HG02938 (cell line): ENCODE results near the gene DZIP1L.

Experiments used
- ATAC-seq: cut with Tn5 transposase; IDR thresholded peaks from one replicate; pipeline ENCODE4 v1.9.1; 2021; ENCODE audit warnings: mild to moderate bottlenecking, moderate library complexity; ENCODE audit not compliant: unreplicated experiment

Gene DZIP1L

DNA sequence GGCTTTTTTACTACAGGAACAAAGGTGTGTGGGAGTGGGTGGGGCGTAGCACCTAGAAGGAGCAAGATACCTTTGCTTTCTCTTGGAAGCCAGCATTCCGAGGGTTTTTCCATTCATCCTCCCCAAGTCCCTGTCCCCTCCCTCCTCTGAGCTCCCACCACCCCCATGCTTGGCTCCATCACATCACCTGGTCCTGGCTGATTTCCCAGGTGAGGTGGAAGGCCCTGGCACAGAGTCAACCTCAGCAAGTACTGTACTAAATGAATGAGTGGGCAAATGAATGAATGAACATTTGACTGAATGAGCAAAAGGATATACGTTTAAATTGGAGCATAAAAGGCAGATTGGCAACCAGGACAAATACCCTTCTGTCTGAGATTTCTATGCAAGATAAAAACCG is 45.4 kb downstream of the DZIP1L start:
- ATAC-seq: no peak

DNA sequence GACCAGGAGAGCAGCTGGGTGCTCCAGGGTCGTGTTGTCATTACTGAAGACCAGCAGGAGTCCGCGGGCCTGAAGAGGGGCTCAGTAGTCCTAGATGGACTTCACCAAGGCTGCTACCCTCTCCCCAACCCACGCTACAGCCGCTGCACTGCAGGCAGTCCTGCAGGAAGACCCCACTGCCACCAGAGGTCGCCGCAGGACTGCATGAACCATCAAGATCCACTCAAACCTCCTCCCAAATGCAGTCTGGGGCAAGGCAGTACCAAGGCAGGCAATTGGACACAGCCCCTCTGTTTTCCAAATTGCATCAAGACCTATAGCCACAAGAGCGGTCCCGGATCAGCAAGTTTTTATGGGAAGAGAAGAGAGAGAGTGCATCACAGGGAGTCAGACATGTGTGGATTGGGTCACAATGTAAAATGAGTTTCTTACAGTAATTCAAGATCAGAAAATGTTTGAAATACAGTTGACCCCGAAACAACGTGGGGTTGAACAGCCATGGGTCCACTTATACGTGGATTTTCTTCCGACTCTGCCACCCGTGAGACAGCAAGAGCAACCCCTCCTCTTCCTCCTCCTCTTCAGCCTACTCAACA is 46.7 kb downstream of the DZIP1L start:
- ATAC-seq: peak; percentile 68

DNA sequence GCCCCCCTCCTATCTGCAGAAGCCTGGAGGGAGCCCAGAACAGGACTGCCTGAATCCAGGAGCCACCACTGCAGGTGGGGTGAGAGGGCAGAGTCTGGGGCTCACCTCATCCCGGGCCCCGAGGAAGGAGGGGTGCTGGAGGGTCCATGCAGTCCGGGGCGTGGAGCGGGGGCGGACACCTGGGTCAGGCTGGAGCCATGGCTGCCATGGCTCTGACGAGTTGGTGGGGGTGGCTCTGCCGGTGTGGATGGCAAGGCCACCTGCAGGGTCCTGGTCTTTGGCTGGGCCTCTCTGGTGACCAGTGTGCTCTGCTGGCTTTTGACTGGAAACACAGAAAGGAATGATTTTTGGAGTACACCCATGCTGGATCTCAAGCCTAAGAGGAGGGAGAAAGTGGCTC is 47.4 kb downstream of the DZIP1L start:
- ATAC-seq: no peak

DNA sequence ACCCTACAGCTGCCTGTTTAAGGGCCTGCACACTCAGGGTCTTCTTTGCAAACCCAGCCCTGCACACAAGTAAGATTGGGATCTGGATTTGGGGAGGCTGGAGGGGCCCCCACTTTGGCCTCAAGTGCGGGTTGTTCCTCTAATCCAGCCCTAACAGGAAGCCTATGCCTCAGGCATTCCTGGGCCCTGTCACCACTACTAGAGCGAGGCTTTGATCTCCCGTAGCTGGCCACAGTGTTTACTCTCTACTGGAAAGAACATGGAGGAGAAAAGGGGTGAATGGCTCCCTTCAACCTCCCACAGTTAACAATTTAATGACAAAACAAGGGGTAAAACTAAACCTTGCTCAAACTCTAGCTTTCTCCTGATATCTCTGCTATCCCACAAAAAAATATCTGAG is 48.4 kb downstream of the DZIP1L start:
- ATAC-seq: no peak

DNA sequence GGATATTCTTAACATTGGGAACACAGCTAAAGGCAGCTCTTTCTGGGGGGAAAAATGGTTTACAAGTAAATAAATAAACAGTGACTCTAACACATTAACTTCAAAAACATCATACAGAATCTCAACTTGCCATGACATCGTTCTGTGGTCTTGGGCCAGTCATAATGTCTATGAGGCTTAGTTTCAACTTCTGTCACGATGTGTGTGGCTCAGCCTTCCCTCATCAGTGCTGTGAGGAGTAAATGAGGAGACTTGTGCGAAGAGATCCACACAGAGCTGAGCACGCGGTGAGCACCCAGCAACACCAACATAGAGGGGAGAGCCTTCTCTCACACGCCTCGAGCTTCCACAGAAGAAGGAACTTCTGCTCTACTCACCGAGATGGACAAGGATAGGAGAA is 49.0 kb downstream of the DZIP1L start:
- ATAC-seq: peak; percentile 96

DNA sequence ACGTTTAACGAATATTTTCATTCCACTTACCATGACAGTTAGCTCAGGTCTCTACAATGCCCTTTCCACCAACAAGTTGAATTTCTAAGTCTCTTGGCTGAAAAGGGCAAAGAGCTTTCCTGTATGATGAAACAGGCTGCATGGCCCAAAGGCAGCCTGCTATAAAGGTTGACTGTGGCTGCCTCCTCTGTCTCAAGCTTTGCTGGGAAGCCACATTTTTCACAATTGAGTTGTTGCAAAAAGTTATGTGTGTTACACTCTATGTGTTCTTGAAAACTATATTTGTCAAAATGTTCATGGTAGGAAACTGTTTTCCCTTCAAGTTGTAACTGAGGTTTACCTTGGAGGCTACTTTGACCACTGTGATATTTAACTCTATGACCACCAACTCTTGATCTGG is 49.5 kb downstream of the DZIP1L start:
- peak; percentile 7 for ATAC-seq

DNA sequence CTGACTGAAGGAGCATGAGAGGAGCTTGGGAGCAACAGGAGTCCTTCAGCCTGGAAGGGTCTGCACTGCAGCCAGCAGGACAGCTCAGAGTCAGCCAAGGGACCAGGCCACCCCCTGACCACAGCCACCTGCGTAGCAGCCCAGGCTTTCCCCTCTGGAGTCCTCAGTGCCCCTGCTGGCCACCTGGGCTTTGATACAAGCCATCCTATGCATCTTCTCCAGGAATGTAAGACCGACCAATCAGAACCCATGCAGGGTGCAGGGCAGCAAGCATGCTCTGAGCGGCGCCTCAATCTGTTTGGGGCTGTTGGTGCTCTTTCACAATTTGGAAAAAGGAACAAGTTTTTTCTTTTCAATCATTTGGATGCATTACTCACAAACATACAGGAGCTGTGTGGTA is 52.0 kb downstream of the DZIP1L start:
- ATAC-seq: no peak

DNA sequence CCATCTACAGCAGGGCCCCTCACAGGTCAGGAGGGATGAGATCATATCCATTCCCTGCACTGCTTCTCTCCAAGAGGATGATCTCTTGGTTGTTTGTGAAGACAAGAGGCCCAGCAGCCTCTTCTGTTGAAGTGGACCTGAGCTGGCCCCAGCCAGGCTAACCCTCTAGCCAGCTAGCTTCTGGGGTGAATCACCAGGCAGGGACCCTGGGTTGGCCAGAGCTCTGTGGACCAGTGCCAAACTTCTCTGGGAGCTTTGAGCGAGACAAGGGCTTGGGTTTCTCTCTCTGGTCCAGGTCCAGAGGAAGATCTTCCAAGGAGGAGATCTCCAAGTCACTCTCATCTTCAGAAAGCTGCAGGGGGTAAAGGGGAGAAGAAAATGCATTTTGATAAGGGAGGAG is 52.8 kb downstream of the DZIP1L start:
- ATAC-seq: no peak

DNA sequence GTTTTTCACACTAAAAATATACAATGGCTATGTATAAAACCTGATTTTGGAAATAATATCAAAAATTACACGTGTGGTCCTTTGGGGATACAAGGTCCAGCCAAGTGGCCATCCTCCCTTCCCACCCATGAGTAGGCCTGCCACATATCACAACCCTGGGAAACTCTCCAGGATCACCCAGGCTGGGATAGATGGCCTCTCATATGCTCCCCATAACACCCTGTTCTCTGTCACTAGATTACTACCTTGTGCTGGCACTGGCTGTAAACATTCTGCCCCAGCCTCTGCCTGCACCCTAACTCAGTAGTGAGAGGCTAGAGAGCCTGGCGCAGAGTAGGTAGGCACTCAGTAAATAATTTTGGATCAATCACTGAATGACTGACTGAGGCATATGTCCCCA is 53.4 kb downstream of the DZIP1L start:
- no peak for ATAC-seq

DNA sequence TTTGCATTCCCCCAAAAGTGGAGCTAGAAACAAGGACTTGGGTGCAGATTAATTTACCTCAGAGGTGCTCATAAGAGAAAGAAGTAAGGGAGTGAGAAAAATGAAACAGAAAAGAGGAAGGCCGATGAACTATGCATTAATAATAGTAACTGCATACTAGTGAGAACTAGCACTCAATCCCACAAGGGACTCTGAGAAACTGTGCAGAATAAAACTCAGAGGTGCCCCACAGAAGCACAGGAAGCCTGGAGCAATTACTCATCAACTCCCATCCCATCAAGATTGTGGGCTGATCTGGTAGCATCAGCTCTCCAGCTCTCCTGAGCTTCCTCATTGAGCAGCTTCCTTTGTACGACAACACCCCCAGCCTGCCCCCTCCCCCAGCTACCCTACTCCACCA is 54.6 kb downstream of the DZIP1L start:
- ATAC-seq: no peak

DNA sequence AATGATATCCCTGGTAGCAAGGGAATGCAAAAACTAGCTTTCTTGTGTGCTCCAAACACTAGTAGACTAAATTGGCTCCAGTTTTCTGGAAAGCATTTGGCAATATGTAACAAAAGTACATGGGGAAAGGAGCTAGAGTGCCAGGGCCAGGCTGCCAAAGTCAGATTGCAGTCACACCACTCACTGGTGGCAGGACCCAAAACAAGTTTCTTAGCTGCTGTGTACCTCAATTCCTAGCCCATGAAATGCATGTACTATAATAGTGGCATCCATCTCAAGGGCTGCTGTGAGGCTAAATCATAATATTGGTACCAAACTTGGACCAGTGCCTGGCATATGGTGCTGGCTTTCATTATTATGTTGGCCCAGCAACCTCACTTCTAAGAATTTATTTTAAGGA is 56.1 kb downstream of the DZIP1L start:
- ATAC-seq: no peak

- ATAC-seq: no peak
Observed at GRCh38 chr3:138057384-138057783, 58.0 kb downstream of the DZIP1L start.

GRCh38 chr3:138054057-138054456 is 61.4 kb downstream of the DZIP1L start:
- ATAC-seq: no peak

GRCh38 chr3:138051947-138052802 is 63.2 kb downstream of the DZIP1L start:
- ATAC-seq: peak; percentile 77

GRCh38 chr3:138049157-138049919 is 66.1 kb downstream of the DZIP1L start:
- no peak for ATAC-seq

GRCh38 chr3:138047596-138048158 is 67.7 kb downstream of the DZIP1L start:
- ATAC-seq: no peak

DNA sequence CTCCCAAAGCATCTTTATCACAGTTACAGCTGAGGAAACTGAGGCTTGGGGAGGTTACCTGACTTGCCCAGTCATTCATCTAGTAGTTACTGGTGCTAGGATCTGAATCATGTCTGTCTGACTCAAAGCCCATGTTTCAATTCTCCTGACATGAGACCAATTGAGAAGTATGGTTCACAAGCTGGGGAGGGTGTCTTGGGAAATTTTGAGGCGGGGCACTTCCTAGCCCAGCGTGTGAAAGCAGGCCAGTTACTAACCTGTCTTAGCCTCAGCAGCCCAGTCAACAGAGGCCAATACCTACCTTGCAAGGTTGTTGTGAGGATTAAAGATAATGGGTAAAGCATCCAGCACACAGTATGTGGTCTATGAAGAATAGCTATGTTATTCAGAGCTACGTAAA is 68.5 kb downstream of the DZIP1L start:
- no peak for ATAC-seq

- no peak for ATAC-seq
Observed at GRCh38 chr3:138046085-138046484, 69.3 kb downstream of the DZIP1L start.

DNA sequence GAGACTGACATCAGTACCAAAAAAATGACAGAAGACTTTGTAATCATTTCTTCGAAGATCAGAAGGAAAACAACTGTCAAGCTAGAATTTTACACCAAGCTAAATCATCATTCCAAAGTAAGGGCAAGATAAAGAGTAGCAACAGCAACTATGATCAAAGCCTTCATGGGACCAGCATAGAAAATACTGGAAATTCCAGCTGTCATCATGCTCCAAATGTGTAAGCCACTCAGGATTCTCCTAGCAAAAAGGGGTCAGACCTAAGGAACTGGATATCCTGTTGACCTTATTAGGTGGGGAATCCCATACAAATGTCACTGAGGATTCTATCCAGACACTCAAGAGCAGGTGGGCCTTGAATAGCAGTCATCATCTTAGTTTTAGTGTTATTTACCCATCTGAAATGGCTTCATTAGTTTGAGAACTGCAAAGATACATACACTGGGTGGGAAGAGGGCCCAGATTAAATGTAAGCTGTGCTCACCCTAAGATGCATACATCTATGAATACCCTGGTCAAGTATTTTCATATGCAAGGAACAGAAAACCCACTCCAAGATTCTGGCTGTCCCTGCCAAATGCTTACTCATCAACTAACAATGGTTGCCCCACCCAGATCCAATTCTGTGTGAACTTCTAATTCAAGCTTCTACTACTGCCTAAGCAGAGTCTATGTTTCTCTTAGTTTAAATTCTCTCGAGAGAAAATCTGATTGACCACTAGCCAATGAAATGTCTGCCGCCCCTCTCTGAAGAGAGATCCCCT is 72.0 kb downstream of the DZIP1L start:
- ATAC-seq: no peak

- no peak for ATAC-seq
Observed at GRCh38 chr3:138042043-138042442, 73.4 kb downstream of the DZIP1L start.
